GM12878 (cell line): ENCODE measurements around the gene IGF1R.

Experiments used
- BRCA1 ChIP-seq: IDR thresholded peaks from 2 replicates; pipeline ENCODE4 v1.6.1; 2011; ENCODE audit warnings: low read depth, low read length, improper control_type of control experiment
- CTCF ChIP-seq, 3 experiments: IDR thresholded peaks in 2 of 3; conservative IDR thresholded peaks in 1 of 3; 2 replicates each; pipeline ENCODE4 v1.5.1; 2011; ENCODE audit warnings: low read depth in 3 of 3, low read length in 3 of 3, mild to moderate bottlenecking in 3 of 3, control low read depth in 2 of 3, moderate library complexity in 2 of 3, inconsistent platforms in 1 of 3, mixed read lengths in 1 of 3; ENCODE audit not compliant: control insufficient read depth in 2 of 3, insufficient read depth in 1 of 3; ENCODE audit errors: extremely low read depth in 1 of 3
- FOXK2 ChIP-seq: fragments of 450-650 bp; IDR thresholded peaks from 2 replicates; pipeline ENCODE4 v1.6.1; 2017; ENCODE audit warnings: mild to moderate bottlenecking, moderate library complexity
- PBX3 ChIP-seq: IDR thresholded peaks from 2 replicates; pipeline ENCODE4 v1.6.1; 2011; ENCODE audit warnings: mild to moderate bottlenecking, low read depth, low read length, moderate library complexity; ENCODE audit not compliant: insufficient replicate concordance
- POLR2AphosphoS5 ChIP-seq: IDR thresholded peaks from 2 replicates; pipeline ENCODE4 v1.6.1; 2011; ENCODE audit warnings: mild to moderate bottlenecking, low read length, inconsistent platforms
- RAD51 ChIP-seq: fragments of 450-650 bp; IDR thresholded peaks from 2 replicates; pipeline ENCODE4 v1.6.1; 2016; ENCODE audit warnings: moderate library complexity, mild to moderate bottlenecking, inconsistent platforms
- YY1 ChIP-seq: IDR thresholded peaks from 2 replicates; pipeline ENCODE4 v1.6.1; 2011; ENCODE audit warnings: low read depth, mild to moderate bottlenecking, low read length
- ZNF207 ChIP-seq: fragments of 450-650 bp; IDR thresholded peaks from 2 replicates; pipeline ENCODE4 v1.6.1; 2014; ENCODE audit warnings: antibody characterized with exemption, mild to moderate bottlenecking, borderline replicate concordance
- ZNF24 ChIP-seq: fragments of 450-650 bp; IDR thresholded peaks from 2 replicates; pipeline ENCODE4 v1.6.1; 2017; ENCODE audit warnings: antibody characterized with exemption, mild to moderate bottlenecking

- TF ChIP-seq POLR2AphosphoS5 (no peak), RAD51 (no peak), CTCF (IDR thresholded peaks at IDR 0.05 in 2 of 3, conservative IDR thresholded peaks at IDR 0.05 in 1 of 3; ENCODE audit: control insufficient read depth in 2 of 3, extremely low read depth in 1 of 3, insufficient read depth in 1 of 3, low read depth in 3 of 3, low read length in 3 of 3) (no peak), BRCA1 (no peak), FOXK2 (no peak), ZNF24 (no peak), YY1 (no peak), PBX3 (no peak), ZNF207 (no peak)
Observed at GRCh38 chr15:98763179-98763578, 114.8 kb downstream of the IGF1R start.
